Transverse colon (tissue), 4 donors: ENCODE results near the gene RGL2.

Source experiments
- EP300 ChIP-seq: sonication (generic); formaldehyde crosslinking; IDR thresholded peaks from one replicate; pipeline ENCODE4 v1.6.1; 2017; ENCODE audit warnings: antibody characterized with exemption, low read depth
- POLR2A ChIP-seq: fragments of 450-650 bp; IDR thresholded peaks from one replicate; pipeline ENCODE4 v1.6.1; 2016; ENCODE audit warnings: antibody characterized with exemption, mild to moderate bottlenecking, moderate library complexity
- POLR2AphosphoS5 ChIP-seq, 3 donors: sonication (generic); formaldehyde crosslinking; IDR thresholded peaks; one replicate each; pipeline ENCODE4 v1.6.1; 2016; ENCODE audit warnings: antibody characterized with exemption in 3 of 3
- TF ChIP-seq, protein P1 (sequence below), 5 experiments: fragments of 200-600 bp in 3 of 5; fragments of 450-650 bp in 2 of 5; sonication (generic) in 3 of 5; IDR thresholded peaks; 1 replicate in 2 of 5; 2 replicates in 3 of 5; pipeline ENCODE4 v1.5.1; 2016 to 2017; ENCODE audit warnings: antibody characterized with exemption in 5 of 5, inconsistent platforms in 3 of 5, mild to moderate bottlenecking in 2 of 5, moderate library complexity in 1 of 5

DNA sequence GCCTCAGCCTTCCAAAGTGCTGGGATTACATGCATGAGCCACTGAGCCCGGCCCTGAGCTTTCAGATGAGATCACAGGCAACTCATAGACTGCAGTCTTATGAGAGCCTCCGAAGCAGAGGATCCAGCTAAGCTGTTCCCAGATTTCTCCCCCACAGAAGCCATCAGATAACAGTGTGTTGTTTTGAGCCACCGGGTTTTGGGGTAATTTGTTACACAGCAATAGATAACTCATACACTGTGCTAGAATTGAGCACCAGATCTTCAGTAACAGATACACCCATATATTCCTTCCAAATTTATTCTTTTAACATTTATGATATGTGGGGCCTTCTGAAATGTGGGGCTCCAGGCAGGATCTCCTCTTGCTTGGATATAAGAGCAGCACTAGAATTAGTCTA, 37.8 kb upstream of the RGL2 start:
- TF ChIP-seq POLR2A (no peak), POLR2AphosphoS5 (IDR thresholded peaks at IDR 0.05) (no peak), EP300 (no peak)
- TF ChIP-seq, protein P1, sequence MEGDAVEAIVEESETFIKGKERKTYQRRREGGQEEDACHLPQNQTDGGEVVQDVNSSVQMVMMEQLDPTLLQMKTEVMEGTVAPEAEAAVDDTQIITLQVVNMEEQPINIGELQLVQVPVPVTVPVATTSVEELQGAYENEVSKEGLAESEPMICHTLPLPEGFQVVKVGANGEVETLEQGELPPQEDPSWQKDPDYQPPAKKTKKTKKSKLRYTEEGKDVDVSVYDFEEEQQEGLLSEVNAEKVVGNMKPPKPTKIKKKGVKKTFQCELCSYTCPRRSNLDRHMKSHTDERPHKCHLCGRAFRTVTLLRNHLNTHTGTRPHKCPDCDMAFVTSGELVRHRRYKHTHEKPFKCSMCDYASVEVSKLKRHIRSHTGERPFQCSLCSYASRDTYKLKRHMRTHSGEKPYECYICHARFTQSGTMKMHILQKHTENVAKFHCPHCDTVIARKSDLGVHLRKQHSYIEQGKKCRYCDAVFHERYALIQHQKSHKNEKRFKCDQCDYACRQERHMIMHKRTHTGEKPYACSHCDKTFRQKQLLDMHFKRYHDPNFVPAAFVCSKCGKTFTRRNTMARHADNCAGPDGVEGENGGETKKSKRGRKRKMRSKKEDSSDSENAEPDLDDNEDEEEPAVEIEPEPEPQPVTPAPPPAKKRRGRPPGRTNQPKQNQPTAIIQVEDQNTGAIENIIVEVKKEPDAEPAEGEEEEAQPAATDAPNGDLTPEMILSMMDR (IDR thresholded peaks at IDR 0.05) = no peak
